Measurements from ENCODE around the gene IPO4. TPM values are rescaled to one million over a fixed set of nuclear protein-coding genes. Genes with fewer than 3 reads are reported as not detected.

Gene IPO4
- total and polyA plus RNA-seq, 2 of the 13 experiments (the other 11 are each of a cell fraction or from before 2014, with no cell fraction given) = 39.0 to 179 TPM

DNA sequence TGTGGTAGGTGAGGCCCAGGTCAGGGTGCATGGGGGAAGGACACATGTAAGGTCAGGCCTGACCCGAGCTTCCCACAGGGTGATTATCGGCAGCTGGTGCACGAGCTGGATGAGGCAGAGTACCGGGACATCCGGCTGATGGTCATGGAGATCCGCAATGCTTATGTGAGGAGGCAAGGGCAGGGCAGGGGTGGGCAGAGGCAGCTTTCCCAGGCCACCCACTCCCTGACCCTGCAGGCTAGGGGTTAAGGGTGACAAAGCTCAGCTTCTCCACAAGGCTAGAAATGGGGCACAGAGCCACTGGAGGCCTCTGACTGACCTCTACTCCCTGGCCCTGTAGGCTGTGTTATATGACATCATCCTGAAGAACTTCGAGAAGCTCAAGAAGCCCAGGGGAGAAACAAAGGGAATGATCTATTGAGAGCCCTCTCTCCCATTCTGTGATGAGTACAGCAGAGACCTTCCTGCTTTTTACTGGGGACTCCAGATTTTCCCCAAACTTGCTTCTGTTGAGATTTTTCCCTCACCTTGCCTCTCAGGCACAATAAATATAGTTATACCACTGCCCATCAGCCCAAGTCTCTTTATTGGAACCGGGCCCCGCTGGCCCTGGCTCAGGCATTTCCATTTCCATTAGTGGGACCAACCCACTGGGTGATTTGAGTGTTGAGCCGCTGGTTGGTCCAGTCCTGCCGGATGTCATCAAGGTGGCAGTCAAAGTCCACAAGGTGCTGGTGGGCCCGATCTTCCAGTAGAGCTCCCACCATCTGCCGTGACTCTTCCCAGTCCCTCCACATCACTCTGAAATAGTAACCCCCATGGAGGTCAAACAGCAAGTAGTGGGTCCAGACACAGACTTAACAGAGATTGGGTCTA is 50.0 kb downstream of the IPO4 start (continued):
- TF ChIP-seq ZNF710 (CRISPR knock-in tag; IDR thresholded peaks at IDR 0.05; ENCODE audit: borderline replicate concordance) = no peak
- TF ChIP-seq DR1 (CRISPR knock-in tag; IDR thresholded peaks at IDR 0.05) = no peak
- TF ChIP-seq SAP130 (CRISPR knock-in tag; IDR thresholded peaks at IDR 0.05; ENCODE audit: low read depth) = peak; percentile 10; the same call in 1 of the 2 replicates
- TF ChIP-seq MED1 (CRISPR knock-in tag; IDR thresholded peaks at IDR 0.05) = no peak
- no peak for TF ChIP-seq ZNF264 (CRISPR knock-in tag; IDR thresholded peaks at IDR 0.05)
- 0 out of 2 replicates have a peak, but pooled peaks have one; percentile 20 for TF ChIP-seq ZFP90 (CRISPR knock-in tag; IDR thresholded peaks at IDR 0.05; ENCODE audit: borderline replicate concordance)
- TF ChIP-seq HMGXB4 (CRISPR knock-in tag; IDR thresholded peaks at IDR 0.05; ENCODE audit: borderline replicate concordance in 1 of 2, low read depth in 1 of 2) = 0 out of 4 replicates have a peak, but pooled peaks of 1 of the 2 experiments have one; percentile 18
- TF ChIP-seq ZBTB39 (CRISPR knock-in tag; IDR thresholded peaks at IDR 0.05) = no peak
- peak; percentile 42; the same call in 1 of the 2 replicates for TF ChIP-seq ESRRA (CRISPR knock-in tag; IDR thresholded peaks at IDR 0.05; ENCODE audit: low read depth)
- no peak for TF ChIP-seq U2AF2 (IDR thresholded peaks at IDR 0.05; ENCODE audit: low read depth, low read length)
- TF ChIP-seq ZNF746 (CRISPR knock-in tag; IDR thresholded peaks at IDR 0.05) = no peak
- no peak for TF ChIP-seq SKIL (CRISPR knock-in tag; IDR thresholded peaks at IDR 0.05; ENCODE audit: borderline replicate concordance)
- TF ChIP-seq ZFY (CRISPR knock-in tag; IDR thresholded peaks at IDR 0.05) = peak; percentile 29; the same call in 1 of the 2 replicates
- TF ChIP-seq, protein P1, sequence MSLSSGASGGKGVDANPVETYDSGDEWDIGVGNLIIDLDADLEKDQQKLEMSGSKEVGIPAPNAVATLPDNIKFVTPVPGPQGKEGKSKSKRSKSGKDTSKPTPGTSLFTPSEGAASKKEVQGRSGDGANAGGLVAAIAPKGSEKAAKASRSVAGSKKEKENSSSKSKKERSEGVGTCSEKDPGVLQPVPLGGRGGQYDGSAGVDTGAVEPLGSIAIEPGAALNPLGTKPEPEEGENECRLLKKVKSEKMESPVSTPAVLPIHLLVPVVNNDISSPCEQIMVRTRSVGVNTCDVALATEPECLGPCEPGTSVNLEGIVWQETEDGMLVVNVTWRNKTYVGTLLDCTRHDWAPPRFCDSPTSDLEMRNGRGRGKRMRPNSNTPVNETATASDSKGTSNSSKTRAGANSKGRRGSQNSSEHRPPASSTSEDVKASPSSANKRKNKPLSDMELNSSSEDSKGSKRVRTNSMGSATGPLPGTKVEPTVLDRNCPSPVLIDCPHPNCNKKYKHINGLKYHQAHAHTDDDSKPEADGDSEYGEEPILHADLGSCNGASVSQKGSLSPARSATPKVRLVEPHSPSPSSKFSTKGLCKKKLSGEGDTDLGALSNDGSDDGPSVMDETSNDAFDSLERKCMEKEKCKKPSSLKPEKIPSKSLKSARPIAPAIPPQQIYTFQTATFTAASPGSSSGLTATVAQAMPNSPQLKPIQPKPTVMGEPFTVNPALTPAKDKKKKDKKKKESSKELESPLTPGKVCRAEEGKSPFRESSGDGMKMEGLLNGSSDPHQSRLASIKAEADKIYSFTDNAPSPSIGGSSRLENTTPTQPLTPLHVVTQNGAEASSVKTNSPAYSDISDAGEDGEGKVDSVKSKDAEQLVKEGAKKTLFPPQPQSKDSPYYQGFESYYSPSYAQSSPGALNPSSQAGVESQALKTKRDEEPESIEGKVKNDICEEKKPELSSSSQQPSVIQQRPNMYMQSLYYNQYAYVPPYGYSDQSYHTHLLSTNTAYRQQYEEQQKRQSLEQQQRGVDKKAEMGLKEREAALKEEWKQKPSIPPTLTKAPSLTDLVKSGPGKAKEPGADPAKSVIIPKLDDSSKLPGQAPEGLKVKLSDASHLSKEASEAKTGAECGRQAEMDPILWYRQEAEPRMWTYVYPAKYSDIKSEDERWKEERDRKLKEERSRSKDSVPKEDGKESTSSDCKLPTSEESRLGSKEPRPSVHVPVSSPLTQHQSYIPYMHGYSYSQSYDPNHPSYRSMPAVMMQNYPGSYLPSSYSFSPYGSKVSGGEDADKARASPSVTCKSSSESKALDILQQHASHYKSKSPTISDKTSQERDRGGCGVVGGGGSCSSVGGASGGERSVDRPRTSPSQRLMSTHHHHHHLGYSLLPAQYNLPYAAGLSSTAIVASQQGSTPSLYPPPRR (CRISPR knock-in tag; IDR thresholded peaks at IDR 0.05; ENCODE audit: borderline replicate concordance) = no peak

Data from HepG2 (cell line).